HG03066 (cell line): ENCODE results near the gene SEMA3C.
"Not testable (repeated sequence)": the region's sequence is repeated elsewhere in the genome, so short reads cannot be mapped to it uniquely, and the experiment has no call there.

Source experiments
- ATAC-seq: cut with Tn5 transposase; IDR thresholded peaks from one replicate; pipeline ENCODE4 v1.9.1; 2021; ENCODE audit warnings: low read depth; ENCODE audit not compliant: unreplicated experiment

SEMA3C gene

GRCh38 chr7:80929619-80930018 is 10.8 kb upstream of the SEMA3C start:
- no peak for ATAC-seq

DNA sequence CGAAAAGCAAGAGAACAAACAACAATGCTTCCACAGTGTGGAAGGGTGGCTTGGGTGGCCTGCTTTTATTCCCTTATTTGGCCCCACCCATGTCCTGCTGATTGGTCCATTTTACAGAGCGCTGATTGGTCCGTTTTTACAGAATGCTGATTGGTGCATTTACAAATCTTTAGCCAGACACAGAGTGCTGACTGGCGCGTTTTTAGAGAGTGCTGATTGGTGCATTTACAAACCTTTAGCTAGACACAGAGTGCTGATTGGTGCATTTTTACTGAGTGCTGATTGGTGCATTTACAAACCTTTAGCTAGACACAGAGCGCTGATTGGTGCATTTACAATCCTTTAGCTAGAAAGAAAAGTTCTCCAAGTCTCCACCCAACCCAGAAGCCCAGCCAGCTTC is 8.1 kb upstream of the SEMA3C start:
- not testable (repeated sequence) for ATAC-seq

DNA sequence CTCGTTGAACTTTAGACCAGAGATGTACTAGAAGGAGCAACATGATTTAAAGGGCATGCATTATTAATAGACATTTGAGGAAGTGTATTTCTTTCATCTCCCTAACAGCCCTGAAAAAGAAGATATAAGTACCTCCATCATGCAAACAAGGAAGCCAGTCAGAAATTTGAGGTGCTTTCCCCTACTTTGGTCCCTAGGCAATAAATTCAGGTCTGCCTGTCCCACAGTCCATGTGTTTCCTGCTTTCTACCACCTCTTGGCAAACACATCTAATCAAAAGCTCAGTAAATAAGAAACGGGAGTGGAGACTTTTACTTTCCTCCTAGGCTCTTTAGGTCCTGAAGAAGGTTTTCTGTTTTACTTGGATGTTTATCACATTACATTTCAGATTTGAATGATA is 5.2 kb upstream of the SEMA3C start:
- ATAC-seq, result no peak

GRCh38 chr7:80923211-80923612 is 4.4 kb upstream of the SEMA3C start:
- ATAC-seq, result no peak

DNA sequence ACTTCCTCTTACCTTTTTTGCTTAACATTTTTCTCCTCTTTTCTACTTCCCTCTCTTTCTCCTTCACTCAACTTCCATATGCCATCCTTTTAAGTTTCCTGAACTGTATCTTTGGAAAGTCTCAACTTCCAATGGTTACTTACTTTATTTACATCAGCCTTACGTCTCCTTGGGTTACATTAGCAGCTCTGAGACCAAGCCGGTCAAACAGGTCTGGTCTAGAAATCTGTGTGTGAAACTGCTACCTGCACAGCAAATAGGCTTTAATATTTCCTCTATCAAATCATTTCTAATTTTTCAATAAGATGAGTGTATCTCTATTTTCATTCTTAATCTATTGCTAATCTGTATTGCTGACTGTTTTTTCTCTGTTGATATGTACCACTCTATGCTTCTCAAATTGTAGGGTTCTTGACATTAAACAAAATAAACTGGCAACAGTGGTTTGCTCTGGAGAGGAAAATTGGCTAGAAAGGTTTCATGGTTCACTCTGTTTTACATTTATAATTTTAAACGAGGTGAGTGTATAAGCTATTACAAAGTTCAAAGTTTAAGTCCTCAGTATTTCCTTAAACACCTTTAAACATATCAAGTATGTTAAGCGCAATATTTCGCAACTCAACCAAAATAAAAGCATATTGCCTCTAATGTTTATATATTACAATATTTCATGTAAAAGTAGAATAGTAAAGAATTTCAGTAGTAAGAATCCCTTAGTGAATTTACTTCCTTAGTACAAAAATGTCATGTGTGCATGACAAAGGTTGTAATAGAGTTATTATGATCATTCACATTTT is 3.6 kb upstream of the SEMA3C start:
- ATAC-seq, result no peak

GRCh38 chr7:80921130-80921529 is 2.3 kb upstream of the SEMA3C start:
- no peak for ATAC-seq

GRCh38 chr7:80918399-80918798 is 452 bp downstream of the SEMA3C start:
- no peak for ATAC-seq

DNA sequence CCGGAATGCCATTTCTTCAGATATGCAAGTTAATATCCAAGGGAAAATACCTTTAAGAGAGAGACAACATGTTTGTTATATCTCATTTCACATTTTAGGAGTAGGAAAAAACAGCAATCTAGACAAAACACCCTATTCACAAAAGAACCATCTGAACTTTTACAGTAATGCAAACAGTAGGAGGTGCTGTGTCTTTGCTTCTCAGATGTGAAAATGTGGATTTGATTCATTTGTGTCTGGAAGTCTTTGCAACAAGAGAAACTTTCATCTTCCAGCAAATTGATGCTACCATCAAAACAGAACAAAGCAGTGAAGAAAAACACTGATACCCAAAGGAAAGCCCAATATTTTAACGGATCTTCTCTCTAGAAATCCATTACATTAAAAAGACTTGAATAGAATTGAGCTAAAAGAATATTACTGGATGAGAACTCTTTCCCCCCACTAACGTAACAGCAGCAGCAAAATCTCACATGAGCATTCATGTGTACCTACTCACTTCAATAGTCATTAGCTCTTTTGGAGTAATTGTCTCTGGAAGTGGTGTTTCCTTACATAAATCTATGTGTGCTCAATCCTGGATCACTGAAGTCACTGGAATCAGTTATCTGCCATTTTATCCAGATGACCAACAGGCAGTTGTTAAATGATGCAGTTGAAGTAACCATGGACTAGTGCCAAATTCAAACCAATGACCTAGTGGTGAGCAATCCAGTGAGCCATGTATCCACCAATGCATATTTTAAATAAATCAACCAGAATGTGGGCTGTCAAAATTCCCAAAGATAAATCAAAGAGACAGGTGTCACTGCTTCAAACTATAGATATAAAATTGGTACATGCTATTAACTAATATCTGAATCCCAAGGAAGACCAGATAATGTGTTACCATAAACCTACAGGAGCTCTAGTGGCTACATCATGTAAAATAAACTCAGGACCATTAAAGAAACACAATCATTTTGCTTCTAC is 1.8 kb downstream of the SEMA3C start:
- ATAC-seq, result no peak

- ATAC-seq, result no peak
Observed at GRCh38 chr7:80910228-80910627, 8.6 kb downstream of the SEMA3C start.

DNA sequence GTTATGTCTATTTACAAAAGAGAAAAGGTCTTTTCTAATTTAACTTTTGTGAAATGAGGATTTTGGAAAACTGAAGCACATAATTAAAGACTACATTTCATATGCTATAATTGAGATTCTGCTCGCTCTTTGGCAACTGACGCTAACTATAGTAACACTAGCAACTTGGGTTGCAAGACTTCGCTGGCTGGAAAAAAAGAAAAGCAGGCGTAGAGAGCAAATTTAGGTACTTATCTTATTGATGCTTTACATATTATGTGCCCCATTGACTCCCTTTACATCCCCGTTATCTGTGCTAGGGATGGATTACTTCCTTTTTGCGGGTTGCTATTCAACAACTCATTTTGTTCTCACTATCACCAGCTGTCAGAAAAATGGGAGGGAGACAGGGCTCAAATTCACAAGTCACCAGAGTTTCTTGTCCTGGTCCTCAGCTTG is 10.5 kb downstream of the SEMA3C start:
- ATAC-seq, result no peak

- no peak for ATAC-seq
Observed at GRCh38 chr7:80907612-80908011, 11.2 kb downstream of the SEMA3C start.

DNA sequence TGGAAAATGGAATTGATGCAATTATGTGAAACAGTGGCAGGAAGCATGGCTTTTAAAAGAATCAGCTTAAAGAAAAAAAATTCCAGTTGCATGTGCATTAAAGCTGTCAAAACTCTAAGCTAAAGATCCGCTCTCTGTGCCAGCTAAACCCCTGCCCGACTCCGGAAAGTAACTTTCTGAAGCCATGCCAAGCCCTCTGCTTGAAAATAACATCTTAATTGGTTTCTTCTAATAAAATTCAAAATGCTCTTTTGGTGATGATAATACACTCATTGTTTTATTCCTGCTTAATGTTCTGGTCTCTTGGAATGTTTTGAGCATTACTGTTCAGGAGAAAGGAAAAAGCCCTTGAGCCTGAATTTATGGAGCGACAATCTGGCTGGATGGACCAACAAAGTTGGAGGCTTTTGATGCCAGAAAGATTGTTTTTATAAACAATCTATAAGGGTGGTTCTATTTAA is 11.7 kb downstream of the SEMA3C start:
- ATAC-seq, result no peak

DNA sequence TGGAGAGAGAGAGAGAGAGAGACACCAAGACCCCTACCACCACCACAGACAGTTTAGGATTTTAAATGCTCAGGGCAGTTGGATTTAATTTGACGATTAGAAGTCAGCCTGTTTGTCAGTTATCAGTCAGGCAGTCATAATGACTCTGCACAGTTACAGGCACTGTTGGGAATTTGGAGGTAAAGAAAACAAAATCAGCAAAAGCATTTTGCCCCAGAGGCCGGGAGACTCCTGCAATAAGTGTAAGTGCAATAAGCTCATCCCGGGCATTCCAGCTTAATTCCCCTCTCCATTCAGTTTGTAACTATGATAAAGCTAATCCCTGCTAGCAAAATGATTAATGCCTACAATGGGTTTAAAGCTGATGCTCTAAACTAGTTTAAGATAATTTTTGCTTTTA is 13.5 kb downstream of the SEMA3C start:
- ATAC-seq, result no peak

- ATAC-seq, result no peak
Observed at GRCh38 chr7:80902716-80903308, 16.0 kb downstream of the SEMA3C start.

DNA sequence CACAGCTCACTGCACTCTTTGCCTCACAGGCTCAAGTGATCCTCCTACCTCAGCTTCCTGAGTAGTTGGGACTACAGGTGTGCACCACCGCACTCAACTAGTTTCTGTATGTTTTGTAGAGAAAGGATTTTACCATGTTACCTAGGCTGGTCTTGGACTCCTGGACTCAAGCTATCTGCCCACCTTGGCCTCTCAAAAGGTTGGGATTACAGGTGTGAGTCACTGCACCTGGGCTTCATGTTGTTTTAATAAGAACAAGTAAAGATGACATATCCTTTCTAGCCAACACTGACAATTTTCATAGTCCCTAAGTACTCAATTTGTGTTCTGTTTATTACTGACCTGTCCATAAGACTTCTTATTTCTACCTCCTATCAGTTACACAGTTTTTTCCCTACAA is 16.8 kb downstream of the SEMA3C start:
- ATAC-seq, result no peak

- no peak for ATAC-seq
Observed at GRCh38 chr7:80900583-80901576, 18.0 kb downstream of the SEMA3C start.

DNA sequence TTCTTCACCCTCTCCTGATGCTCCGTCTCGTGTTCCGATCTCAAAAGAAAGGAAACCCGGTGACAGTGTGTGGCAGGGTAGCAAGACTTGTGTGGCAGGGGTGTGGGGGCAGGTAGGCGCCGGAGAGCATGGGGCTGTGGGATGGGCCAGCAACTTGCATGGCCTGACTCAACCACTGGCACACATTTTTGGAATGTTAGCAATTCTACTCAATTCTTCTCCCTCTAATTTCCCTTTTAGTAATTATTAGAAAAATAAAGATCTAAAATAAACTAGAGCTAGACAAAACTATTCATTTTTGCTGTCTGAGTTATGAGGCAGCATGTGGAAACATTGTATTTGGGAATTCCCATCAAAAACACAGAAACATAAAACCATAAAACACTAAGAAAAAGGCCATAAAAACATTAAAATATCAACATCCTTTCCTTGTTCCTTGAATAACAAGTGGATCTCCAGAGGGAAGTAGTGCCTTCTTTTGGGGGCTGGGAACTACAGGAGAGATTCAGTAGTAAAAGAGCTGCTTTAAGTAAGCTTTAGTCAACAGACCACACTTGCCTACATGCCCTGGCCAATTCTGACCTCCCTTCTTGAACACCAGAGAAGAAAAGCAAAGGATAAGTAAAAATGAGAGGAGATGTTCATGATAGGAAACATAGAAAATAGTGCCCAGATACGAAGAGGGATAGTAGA is 21.8 kb downstream of the SEMA3C start:
- no peak for ATAC-seq

DNA sequence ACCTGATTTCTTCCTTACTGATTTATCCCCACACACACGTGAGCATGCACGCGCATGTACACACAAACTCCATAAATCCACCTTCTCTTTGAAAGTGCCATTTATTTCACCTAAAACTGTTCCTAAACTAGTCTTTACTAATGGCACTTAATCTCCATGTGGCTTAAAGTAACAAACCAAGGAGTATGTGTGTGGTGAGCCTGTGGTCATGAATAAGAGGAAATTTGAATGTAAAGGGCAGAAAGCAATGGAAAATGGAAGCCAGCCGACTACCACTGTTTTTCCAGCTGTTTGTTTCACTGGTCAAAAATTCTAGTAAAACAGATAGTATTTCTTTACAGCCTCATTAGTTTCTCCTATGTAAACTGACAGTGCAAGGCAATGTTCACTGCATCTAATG is 23.8 kb downstream of the SEMA3C start:
- ATAC-seq, result no peak

GRCh38 chr7:80891259-80891544 is 27.6 kb downstream of the SEMA3C start:
- ATAC-seq, result no peak
